PC-9 (cell line): ENCODE measurements around the gene SNX4. TPM values are rescaled to one million over a fixed set of nuclear protein-coding genes. Genes with fewer than 3 reads are reported as not detected.

Source experiments
- BruUV-seq: library from RNA; stranded (reverse); fragments of 400-500 nt; replicated peaks from 2 replicates; lab custom pipeline; 2021; lab: Mats Ljungman, UMichigan
- CTCF ChIA-PET: fragments of 300-600 bp; sonication (Branson Sonifier 250); formaldehyde crosslinking; loops from one replicate; lab custom pipeline; 2022; ENCODE audit warnings: antibody characterized with exemption; lab: Charles Lee
- POLR2A ChIA-PET: fragments of 300-600 bp; sonication (Branson Sonifier 250); formaldehyde crosslinking; loops from one replicate; lab custom pipeline; 2022; ENCODE audit warnings: antibody characterized with exemption; ENCODE audit not compliant: unreplicated experiment; lab: Charles Lee
- DNase-seq, 2 experiments: peaks; one replicate each; pipeline versions ENCODE4 v3.0.0 to v3.0.0-alpha.2; 2015 to 2022; ENCODE audit warnings: mixed read lengths in 1 of 2
- H2AFZ ChIP-seq: fragments of 200-600 bp; sonication (generic); 2 replicates; pipeline ENCODE4 v1.8.1; 2017; ENCODE audit warnings: antibody characterized with exemption
- H3F3A ChIP-seq: fragments of 200-600 bp; sonication (generic); 2 replicates; pipeline ENCODE4 v1.8.1; 2017; ENCODE audit warnings: antibody characterized with exemption, mild to moderate bottlenecking, low read depth; ENCODE audit not compliant: insufficient read depth
- H3K27ac ChIP-seq: fragments of 200-600 bp; sonication (generic); 2 replicates; pipeline ENCODE4 v1.6.1; 2016; ENCODE audit warnings: mixed run types
- H3K27me3 ChIP-seq: fragments of 200-600 bp; sonication (generic); 2 replicates; pipeline ENCODE4 v1.6.1; 2016; ENCODE audit warnings: low read depth, mixed run types; ENCODE audit not compliant: insufficient read depth
- H3K36me3 ChIP-seq: fragments of 200-600 bp; sonication (generic); 2 replicates; pipeline ENCODE4 v1.6.1; 2016; ENCODE audit warnings: low read depth, mixed run types
- H3K4me1 ChIP-seq: fragments of 200-600 bp; sonication (generic); replicated peaks from 2 replicates; pipeline ENCODE4 v1.6.1; 2016; ENCODE audit warnings: mixed run types; ENCODE audit not compliant: insufficient read depth
- H3K4me2 ChIP-seq: fragments of 200-600 bp; sonication (generic); 2 replicates; pipeline ENCODE4 v1.6.1; 2017; ENCODE audit warnings: mixed run types
- H3K4me3 ChIP-seq: fragments of 200-600 bp; sonication (generic); 2 replicates; pipeline ENCODE4 v1.6.1; 2016; ENCODE audit warnings: mixed run types
- H3K79me2 ChIP-seq: fragments of 200-600 bp; sonication (generic); 2 replicates; pipeline ENCODE4 v1.6.1; 2017; ENCODE audit warnings: low read depth, mixed run types
- H3K9me2 ChIP-seq: fragments of 200-600 bp; sonication (generic); 2 replicates; pipeline ENCODE4 v1.8.1; 2017; ENCODE audit warnings: mild to moderate bottlenecking; ENCODE audit not compliant: insufficient read depth
- H3K9me3 ChIP-seq: fragments of 200-600 bp; sonication (generic); 2 replicates; pipeline ENCODE4 v1.8.1; 2016; ENCODE audit warnings: low read depth; ENCODE audit not compliant: insufficient read depth
- H4K20me1 ChIP-seq: fragments of 200-600 bp; sonication (generic); 2 replicates; pipeline ENCODE4 v1.8.1; 2017; ENCODE audit not compliant: insufficient read depth
- EZH2 ChIP-seq: fragments of 200-600 bp; sonication (generic); IDR thresholded peaks from 2 replicates; pipeline ENCODE4 v1.8.0; 2017; ENCODE audit warnings: antibody characterized with exemption, low read depth
- intact Hi-C: fragments of 100-400 bp; cut with micrococcal nuclease; formaldehyde crosslinking; loops from one replicate; pipeline ENCODE4 v1.10.0; 2022; ENCODE audit not compliant: unreplicated experiment
- total RNA-seq: library from RNA; stranded (reverse); gene quantifications from 2 replicates; pipeline ENCODE4 v1.2.3, GENCODE V29; 2021
- TF ChIP-seq, protein P1 (sequence below): fragments of 200-600 bp; sonication (generic); conservative IDR thresholded peaks from 2 replicates; pipeline ENCODE4 v1.6.1; 2017; ENCODE audit warnings: mixed run types, antibody characterized with exemption, mild to moderate bottlenecking, moderate library complexity

SNX4 gene
- total RNA-seq, 1 experiment from 2014 or later: 28.6 TPM

DNA sequence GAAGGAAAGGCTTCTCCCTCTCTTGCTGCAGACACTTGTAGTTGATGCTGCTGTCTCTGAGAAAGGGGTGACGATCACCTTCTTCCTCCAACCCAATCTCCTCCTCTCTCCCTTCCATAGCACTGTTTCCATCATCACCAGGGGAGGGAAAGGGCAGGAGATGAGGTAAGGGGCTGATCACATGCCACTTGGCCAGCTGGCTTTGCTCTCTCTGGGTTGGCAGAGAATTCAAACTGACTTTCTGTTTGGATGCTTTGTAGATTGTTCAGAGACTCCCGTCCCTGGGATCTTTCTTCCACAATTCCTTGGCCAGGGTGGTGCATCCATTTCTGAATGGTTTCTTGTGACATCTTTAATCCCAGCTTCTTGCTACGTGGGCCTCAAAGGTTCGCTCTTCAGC is 101.7 kb downstream of the SNX4 start:
- Histone ChIP-seq H3K9me2 (no peaks in the 10 kb centered on the region), H3K27me3 (no peaks in the 10 kb centered on the region), H3K4me2 (no peak overlapping the region), H3K79me2 (no peaks in the 10 kb centered on the region), H3K36me3 (no peaks in the 10 kb centered on the region), H3K4me3 (no peak overlapping the region), H2AFZ (no peak overlapping the region), H3F3A (no peaks in the 10 kb centered on the region), H3K27ac (no peak overlapping the region), H3K4me1 (no peaks in the 10 kb centered on the region), H3K9me3 (no peaks in the 10 kb centered on the region), H4K20me1 (no peaks in the 10 kb centered on the region)
- no peak for TF ChIP-seq EZH2
- TF ChIP-seq, protein P1, sequence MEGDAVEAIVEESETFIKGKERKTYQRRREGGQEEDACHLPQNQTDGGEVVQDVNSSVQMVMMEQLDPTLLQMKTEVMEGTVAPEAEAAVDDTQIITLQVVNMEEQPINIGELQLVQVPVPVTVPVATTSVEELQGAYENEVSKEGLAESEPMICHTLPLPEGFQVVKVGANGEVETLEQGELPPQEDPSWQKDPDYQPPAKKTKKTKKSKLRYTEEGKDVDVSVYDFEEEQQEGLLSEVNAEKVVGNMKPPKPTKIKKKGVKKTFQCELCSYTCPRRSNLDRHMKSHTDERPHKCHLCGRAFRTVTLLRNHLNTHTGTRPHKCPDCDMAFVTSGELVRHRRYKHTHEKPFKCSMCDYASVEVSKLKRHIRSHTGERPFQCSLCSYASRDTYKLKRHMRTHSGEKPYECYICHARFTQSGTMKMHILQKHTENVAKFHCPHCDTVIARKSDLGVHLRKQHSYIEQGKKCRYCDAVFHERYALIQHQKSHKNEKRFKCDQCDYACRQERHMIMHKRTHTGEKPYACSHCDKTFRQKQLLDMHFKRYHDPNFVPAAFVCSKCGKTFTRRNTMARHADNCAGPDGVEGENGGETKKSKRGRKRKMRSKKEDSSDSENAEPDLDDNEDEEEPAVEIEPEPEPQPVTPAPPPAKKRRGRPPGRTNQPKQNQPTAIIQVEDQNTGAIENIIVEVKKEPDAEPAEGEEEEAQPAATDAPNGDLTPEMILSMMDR: no peak
- intact Hi-C loops: no loop called here
- no TSS peak for BruUV-seq
- ChIA-PET POLR2A (no interaction called here), CTCF (no interaction called here)
- DNase-seq: no peak

DNA sequence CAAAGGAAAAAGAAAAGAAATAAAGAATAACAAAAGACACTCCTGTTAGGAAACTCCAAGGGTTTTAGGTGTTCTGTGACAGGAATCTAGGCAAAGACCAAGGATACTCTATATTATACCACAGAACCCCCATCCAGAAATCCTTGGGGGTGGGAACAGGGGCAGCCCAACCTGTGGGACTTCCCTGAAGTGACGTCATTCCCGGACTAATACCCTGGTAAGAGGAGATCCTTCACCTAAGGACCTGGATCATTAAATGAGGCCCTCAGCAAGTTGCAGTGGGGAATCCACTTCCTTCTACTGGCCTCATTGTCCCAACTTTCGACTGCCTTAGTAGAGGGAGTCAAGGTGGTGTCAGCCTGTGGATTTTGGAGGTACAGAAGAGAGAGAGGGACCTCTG is 103.8 kb downstream of the SNX4 start:
- TF ChIP-seq, protein P1: no peak
- no peak for TF ChIP-seq EZH2
- DNase-seq: no peak
- no peak overlapping the region for H2AFZ ChIP-seq
- intact Hi-C loops: no loop called here
- H3K4me3 ChIP-seq: no peak overlapping the region
- no peaks in the 10 kb centered on the region for H3F3A ChIP-seq
- no peaks in the 10 kb centered on the region for H3K9me3 ChIP-seq
- H3K27me3 ChIP-seq: no peaks in the 10 kb centered on the region
- no peaks in the 10 kb centered on the region for H3K79me2 ChIP-seq
- ChIA-PET CTCF (no interaction called here), POLR2A (no interaction called here)
- no peak overlapping the region for H3K27ac ChIP-seq
- no peaks in the 10 kb centered on the region; the same call in 1 of the 2 replicates for H4K20me1 ChIP-seq
- H3K4me2 ChIP-seq: no peak overlapping the region
- H3K9me2 ChIP-seq: no peaks in the 10 kb centered on the region
- H3K4me1 ChIP-seq: no peaks in the 10 kb centered on the region
- H3K36me3 ChIP-seq: no peaks in the 10 kb centered on the region
- no TSS peak for BruUV-seq

DNA sequence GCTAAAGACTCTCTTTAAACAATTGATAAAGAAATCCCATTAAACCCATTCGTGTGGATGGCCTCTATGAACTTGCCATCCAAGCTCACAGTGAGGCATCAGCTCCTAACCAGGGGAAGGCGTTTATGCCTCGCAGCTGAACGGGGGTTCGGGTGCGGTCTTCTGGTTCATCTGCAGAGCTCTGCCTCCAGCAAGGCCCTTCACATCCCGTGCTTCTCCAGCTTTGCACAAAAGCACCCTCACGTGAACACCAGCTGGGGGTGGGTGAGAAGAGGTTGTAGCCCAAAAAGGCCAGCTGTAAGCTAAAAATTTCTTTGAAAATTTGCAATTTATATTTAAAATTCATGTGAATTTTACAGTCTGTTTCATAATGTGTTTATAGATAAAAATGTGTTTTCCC is 105.3 kb downstream of the SNX4 start:
- DNase-seq: no peak
- Histone ChIP-seq H3K79me2 (no peaks in the 10 kb centered on the region), H3K9me2 (no peaks in the 10 kb centered on the region), H3F3A (no peaks in the 10 kb centered on the region), H3K9me3 (no peaks in the 10 kb centered on the region), H4K20me1 (no peaks in the 10 kb centered on the region; the same call in 1 of the 2 replicates), H3K4me3 (no peak overlapping the region), H3K27ac (no peak overlapping the region), H3K4me2 (no peak overlapping the region), H3K36me3 (no peaks in the 10 kb centered on the region), H3K27me3 (no peaks in the 10 kb centered on the region), H2AFZ (no peak overlapping the region), H3K4me1 (no peaks in the 10 kb centered on the region)
- no TSS peak for BruUV-seq
- no peak for TF ChIP-seq EZH2
- TF ChIP-seq, protein P1: no peak
- POLR2A ChIA-PET: interaction anchor here (0.6 kb wide), 1 partner anchor 334 kb away, joined by 7 read pairs; no protein-coding TSS in a partner anchor
- CTCF ChIA-PET: no interaction called here
- intact Hi-C loops: no loop called here
